Right ventricle myocardium superior (tissue), 1 donor: ENCODE data around the gene FJX1. TPM values are rescaled to one million over a fixed set of nuclear protein-coding genes. Genes with fewer than 3 reads are reported as not detected.
"Not testable (repeated sequence)": the region's sequence is repeated elsewhere in the genome, so short reads cannot be mapped to it uniquely, and the experiment has no call there.

Experiments
- ATAC-seq: fragments of 200-7000 bp; cut with Tn5 transposase; one replicate; pipeline ENCODE4 v1.9.1; 2020; ENCODE audit warnings: mild to moderate bottlenecking; ENCODE audit not compliant: poor library complexity
- DNase-seq: peaks from one replicate; pipeline ENCODE4 v3.0.0-alpha.2; 2020
- intact Hi-C: fragments of 100-400 bp; cut with DNase I; formaldehyde crosslinking; loops from one replicate; pipeline ENCODE4 v1.11.2; 2022
- total RNA-seq: library from RNA; stranded (reverse); fragmentation: NEBNext Ultra II Directional; extraction: Animal tissue kit (Norgen Biotek cat#: 25700); gene quantifications from one replicate; pipeline ENCODE4 v1.2.1, GENCODE V29; 2021
- donor health status: DM: no; HTN: yes; CAD: no; lungs with severe emphysema.

The FJX1 gene
- total RNA-seq, 1 donor from 2014 or later: 0.65 TPM

DNA sequence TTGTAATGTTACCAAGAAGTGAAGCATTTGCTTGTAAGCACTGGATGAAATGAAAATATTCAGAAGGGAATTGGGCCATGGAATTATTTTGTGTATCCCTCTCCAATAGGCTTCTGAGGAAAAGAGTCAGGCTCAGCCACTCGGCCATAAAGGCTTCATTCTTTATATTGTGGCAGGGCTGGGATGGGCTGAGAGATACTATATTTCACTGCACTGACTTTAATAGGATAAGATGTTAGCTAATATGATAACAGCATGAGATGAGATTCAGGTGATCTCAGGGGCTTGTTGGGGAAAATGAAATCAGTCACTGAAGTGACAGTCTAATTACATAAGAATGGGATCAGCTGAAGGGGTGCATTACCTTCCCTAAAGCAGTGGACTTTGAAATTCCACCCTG, 37.0 kb downstream of the FJX1 start:
- no peak for DNase-seq
- ATAC-seq: no peak
- intact Hi-C loops: no loop called here

- DNase-seq (no peak), ATAC-seq (no peak)
- intact Hi-C loops: no loop called here
These were observed 37.6 kb downstream of the FJX1 start for GRCh38 chr11:35655856-35656255.

- intact Hi-C loops: no loop called here
- ATAC-seq: no peak
These were observed 40.0 kb downstream of the FJX1 start for GRCh38 chr11:35658020-35658948.

GRCh38 chr11:35661534-35661933, 43.3 kb downstream of the FJX1 start:
- ATAC-seq (no peak), DNase-seq (no peak)
- intact Hi-C loops: loop anchor here (5.0 kb wide), 1 partner anchor 39 kb away; no protein-coding TSS in a partner anchor

More at GRCh38 chr11:35658020-35658948, 40.0 kb downstream of the FJX1 start:
- DNase-seq: no peak

DNA sequence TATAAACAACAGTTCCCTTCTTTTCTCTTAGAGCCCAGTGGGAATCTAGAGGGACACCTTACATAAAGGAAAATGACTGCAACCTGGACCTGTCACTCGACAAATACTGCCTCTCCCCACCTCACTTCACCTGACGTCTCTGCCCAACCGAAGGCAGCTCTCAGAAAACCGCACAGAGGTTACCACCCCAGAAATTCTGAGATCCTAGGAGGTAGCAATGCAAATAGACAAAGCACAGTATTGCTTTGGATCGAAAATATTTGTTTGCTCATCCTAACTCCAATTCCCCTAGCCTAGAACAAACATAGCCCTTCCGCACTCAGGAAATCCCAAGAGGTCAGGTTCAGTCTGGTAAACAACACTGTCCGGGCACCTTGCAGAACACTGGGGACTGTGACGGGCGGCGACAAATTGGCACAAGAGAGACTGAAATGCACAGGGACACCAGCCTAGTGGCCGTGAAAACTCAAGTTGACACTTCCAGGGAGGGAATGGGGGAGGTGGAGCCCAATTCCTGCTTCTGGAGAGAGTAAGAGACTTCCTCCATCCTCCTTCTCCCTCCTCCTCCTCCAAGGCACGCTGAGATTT, 43.9 kb downstream of the FJX1 start:
- intact Hi-C loops: loop anchor here (5.0 kb wide), 1 partner anchor 40 kb away; no protein-coding TSS in a partner anchor
- ATAC-seq (peak; percentile 64), DNase-seq (no peak)

DNA sequence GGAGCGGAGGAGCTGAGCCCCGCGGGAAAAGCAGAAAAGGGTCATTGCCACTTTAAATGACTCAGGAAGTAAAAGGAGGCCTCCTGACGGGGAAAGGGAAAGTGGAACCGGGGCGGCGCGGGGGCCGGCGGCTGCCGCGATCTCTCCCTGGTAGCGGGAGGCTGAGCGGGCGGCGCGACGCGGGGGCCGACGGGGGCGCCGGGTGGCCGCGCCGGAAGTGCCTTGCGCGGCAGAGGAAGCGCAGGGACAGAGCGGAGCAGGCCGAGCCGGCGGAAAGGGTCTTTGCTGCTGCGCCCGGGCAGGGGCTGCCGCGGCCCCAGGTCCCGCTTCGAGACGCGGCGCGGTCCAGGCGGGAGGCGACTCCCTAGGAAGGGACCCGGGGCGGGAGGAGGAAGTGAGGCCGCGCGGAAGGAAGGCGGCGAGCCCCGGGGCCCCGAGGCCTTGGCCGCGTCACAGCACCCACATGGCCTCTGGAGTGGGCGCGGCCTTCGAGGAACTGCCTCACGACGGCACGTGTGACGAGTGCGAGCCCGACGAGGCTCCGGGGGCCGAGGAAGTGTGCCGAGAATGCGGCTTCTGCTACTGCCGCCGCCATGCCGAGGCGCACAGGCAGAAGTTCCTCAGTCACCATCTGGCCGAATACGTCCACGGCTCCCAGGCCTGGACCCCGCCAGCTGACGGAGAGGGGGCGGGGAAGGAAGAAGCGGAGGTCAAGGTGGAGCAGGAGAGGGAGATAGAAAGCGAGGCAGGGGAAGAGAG, 44.6 kb downstream of the FJX1 start, which contains the start of gene TRIM44:
Gene TRIM44 (plus strand): TSS at position 127 of the 759 bp plus-strand sequence. CDS start 337 bp downstream, at position 464.
- peak; percentile 98 for ATAC-seq
- peak; percentile 90 for DNase-seq
- intact Hi-C loops: loop anchor here (5.0 kb wide), 1 partner anchor 41 kb away; no protein-coding TSS in a partner anchor

GRCh38 chr11:35663408-35663702, 45.1 kb downstream of the FJX1 start:
- intact Hi-C loops: loop anchor here (5.0 kb wide), 1 partner anchor 41 kb away; no protein-coding TSS in a partner anchor
- ATAC-seq (no peak), DNase-seq (no peak)

DNA sequence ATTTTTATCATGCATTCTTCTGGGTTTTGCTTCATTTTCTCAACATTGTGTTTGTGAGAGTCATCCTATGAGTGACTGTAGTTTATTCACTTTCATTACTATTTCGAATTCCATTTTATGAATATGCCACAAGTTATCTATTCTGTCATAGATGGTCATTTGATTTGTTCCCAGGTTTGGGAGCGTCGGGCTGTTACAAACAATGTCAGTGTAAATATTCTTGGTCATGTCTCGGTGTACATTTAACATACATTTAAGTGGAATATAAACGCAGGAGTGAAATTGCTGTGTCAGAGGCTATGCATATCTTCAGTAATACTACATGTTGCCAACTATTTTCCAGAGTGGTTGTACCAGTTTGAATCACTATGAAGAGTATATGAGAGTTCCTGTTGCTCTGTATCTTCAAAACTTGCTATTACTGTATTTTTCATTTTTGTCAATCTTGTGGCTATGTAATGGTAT, 46.7 kb downstream of the FJX1 start:
- ATAC-seq (no peak), DNase-seq (no peak)
- intact Hi-C loops: loop anchor here (5.0 kb wide), 1 partner anchor 43 kb away; no protein-coding TSS in a partner anchor

- no peak for ATAC-seq
- intact Hi-C loops: no loop called here
- no peak for DNase-seq
These were observed 49.0 kb downstream of the FJX1 start for GRCh38 chr11:35667257-35667656.

GRCh38 chr11:35668350-35668749, 50.1 kb downstream of the FJX1 start:
- ATAC-seq, intact Hi-C loops, DNase-seq: not testable (repeated sequence)

Other genes starting within 250 kb of the FJX1 start
- 2.0 TPM for gene SLC1A2, start 198.9 kb upstream of the FJX1 start, total RNA-seq
- 14.5 TPM for gene PAMR1, start 92.8 kb upstream of the FJX1 start, total RNA-seq
- gene TRIM44, start 44.3 kb downstream of the FJX1 start, total RNA-seq: 34.0 TPM